ENCODE results near the gene RAB35.

- TF ChIP-seq, protein P1, sequence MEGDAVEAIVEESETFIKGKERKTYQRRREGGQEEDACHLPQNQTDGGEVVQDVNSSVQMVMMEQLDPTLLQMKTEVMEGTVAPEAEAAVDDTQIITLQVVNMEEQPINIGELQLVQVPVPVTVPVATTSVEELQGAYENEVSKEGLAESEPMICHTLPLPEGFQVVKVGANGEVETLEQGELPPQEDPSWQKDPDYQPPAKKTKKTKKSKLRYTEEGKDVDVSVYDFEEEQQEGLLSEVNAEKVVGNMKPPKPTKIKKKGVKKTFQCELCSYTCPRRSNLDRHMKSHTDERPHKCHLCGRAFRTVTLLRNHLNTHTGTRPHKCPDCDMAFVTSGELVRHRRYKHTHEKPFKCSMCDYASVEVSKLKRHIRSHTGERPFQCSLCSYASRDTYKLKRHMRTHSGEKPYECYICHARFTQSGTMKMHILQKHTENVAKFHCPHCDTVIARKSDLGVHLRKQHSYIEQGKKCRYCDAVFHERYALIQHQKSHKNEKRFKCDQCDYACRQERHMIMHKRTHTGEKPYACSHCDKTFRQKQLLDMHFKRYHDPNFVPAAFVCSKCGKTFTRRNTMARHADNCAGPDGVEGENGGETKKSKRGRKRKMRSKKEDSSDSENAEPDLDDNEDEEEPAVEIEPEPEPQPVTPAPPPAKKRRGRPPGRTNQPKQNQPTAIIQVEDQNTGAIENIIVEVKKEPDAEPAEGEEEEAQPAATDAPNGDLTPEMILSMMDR (IDR thresholded peaks at IDR 0.05): no peak
- no peak for TF ChIP-seq POLR2A (IDR thresholded peaks at IDR 0.05)
Measured at GRCh38 chr12:120136093-120136770, 19.7 kb upstream of the RAB35 start.
